Stimulated activated CD4-positive, alpha-beta T cell treated with anti-CD3 and anti-CD28 coated beads, Interleukin-1b, Interleukin-23, amount 100 ng/mL, for 4 hours (primary cell): ENCODE measurements around the gene SYT13.

Experiments
- DNase-seq, 2 donors: peaks; one replicate each; pipeline ENCODE4 v3.0.0-alpha.2; 2020; ENCODE audit warnings: low read depth in 2 of 2

Gene SYT13

DNA sequence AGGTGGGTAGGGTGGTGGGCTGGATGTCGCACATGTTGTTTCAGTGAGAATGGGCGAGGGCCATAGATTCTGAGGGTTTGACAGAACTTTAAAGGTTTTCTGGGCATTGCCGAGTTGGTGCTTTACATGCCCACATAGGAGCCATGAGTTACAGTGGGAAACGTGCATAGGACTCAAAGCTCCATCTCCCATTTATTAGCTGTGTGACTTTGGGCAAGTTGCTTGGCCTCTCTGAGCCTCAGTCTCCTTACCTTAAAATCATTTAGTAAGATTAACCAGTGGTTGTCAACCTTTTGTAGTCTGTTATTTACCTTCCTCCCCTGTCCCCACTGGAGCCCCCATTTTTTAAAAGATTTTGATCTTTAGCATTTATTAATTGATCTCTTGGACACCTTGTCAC is 67.4 kb downstream of the SYT13 start:
- DNase-seq: no peak

DNA sequence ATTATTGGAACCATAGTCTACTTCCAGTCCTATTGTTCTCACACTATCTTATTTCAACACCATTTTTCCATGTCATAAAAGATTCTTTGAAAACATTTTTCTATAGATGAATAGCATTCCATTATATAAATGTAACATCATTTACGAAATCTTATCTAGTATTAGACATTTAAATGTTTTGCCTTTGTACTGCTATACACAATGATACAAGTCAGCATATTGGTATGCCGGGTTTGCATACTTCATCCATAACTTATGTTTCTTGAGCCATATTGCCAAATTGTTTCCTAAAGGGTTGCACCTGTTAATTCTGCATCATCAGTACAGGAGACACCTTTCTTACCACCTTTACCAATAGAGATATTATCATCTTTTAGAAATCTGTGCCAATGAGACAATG is 68.2 kb downstream of the SYT13 start:
- no peak for DNase-seq

DNA sequence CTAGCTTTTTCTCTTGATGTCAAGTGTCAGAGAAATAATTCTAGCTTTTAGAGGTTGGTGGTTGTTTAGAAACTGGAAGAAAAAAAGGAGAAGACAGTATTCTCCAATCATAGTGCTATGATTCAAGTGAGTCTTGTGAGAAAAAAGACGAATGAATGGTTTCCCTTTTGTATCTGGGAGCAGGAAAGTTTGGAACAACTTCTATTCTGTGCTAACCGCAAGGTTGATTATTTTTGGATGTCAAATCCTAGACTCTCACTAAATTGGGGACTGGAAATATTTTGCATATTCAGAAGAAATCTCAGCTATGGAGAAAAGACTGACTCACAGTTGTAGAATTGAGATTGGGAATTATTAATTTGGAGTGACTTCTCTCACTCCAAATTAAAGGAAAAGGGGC is 69.2 kb downstream of the SYT13 start:
- no peak for DNase-seq

DNA sequence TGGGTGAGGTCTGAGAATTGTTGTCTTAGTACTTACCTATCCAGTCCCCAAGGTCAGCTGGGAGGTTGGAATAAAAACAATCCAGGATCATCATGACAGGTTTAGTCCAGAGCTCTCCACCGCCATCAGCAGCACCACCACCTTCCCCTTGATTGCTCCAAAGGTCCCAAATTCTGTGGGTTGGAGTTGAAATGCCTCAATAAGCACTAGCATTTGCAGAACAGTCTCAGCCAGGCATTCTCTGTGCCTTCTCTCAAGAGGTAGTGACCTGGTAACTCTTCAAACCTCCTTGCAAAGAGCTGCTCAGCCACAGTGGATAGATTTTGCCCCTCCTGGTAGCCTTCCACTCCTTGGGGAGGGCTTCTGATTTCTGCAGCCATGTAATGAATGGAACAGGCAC is 70.1 kb downstream of the SYT13 start:
- DNase-seq: no peak

DNA sequence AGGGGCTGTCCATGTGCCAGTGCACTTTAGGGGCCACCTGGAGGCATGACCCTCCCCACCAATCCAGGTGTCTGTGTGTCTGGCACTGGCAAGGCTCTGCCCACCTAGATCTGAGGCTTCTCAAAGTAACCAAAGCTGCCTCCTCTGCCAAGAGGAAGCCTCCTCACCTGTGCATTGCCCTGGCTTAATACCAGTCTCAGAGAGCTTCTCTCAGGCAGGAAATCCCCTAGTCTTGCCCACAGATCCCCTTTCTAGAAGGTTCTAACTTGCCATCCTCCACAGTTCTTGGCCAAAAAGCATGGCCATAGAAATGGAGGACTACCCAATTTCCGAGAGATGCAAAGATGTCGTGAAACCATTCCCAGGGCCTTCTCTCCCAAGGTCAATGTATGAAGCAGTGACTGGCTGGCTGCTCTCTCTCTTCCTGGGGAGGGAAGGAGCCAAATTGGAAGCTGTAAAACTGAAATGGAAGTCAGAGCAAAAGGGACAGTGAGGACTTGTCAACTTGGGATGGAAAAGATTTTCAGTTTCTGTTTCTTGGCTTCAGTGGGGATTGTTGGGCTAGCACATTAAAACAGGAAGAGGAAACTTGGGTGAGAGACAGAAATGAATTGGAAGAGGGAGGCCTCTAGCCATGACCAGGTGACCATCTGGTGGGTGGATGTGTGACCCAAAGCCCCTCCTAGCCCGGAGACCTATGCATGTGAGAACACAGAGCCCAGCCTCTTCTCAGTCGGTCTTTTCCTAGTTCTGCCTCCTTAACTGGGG is 70.9 kb downstream of the SYT13 start:
- no peak for DNase-seq

DNA sequence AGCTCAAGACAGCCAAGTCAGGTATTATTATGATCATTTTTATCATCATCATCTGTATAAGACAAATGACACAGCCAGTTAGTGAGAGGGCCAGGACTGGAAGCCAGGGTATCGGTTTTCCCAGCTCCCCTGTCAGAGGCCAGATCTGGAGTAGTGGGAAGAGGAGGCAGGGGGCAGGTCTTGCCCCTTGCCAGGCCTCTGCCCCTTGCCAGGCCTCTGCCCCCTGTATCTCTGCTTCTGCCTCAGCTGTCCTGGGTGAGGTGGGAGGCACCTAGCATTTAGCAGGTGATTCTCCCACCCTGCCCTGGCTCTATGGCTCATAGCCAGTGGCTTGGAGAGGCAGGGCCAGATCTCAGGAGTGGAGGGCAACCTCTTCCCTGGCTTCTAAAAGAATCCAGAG is 72.4 kb downstream of the SYT13 start:
- no peak for DNase-seq

DNA sequence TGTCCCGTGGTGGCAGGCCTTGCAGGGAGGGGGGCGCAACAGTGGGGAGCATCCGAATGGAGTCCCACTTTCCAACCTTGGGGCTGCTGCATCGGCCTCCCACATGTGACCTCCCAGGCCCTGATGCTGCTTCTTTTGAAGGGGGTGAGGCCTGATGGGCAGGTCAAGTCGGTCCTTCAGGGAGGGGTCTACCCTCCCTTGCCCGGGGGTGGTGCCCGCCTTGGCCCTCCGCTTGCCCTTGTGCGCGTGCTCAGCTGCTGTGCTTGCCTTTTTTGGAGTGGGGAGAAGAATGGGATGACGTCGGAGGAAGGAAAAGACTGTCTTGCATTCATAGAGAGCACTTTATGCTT is 72.8 kb downstream of the SYT13 start:
- no peak for DNase-seq

DNA sequence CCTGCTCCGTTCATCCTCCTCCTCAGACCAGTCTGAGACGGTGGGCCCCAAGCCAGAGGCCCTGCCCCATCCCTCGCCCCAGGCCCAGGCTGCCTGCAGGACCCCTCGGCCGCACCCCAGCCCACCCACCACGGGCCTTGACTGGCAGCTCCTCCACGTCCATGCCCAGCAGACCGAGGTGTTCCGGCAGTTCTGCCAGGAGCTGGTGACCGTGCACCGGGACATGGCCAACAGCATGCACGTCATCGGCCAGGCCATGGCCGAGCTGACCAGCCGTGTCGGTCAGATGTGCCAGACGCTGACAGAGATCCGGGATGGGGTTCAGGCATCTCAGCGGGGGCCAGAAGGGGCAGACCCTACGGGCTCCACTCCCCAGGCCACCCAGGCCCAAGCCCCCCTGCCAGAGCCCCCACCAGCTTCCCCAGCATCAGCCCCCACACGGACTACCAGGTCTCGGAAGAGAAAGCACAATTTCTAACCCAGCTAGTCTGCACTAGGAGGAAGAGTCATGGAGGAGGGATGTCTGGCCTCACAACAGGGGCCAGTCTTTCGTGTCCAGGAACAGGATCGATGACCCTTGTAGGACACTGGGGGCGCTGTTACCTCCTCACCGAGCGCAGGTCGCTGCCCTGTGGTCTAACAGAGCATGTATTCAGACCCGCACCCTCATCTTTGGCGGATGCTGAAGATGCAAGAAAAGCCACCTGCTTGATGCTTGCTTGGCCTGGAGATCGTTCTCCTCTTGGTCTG is 73.4 kb downstream of the SYT13 start:
- DNase-seq: no peak

DNA sequence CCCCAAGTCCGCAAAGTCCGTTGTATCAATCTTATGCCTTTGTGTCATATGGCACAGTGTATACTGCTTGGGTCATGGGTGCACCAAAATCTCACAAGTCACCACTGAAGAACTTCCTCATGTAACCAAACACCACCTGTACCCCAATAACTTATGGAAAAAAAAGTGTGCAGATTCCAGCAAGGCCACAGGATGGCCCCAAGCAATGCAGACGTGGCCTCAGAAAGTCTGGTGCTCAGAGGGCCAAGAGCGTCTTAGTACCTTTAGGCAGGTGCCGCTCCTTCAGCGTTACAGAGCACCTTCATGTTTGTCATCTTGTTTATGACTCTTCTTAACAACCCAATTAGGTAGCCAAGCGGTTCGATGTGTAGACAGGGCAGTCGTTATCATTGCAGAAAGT is 74.4 kb downstream of the SYT13 start:
- no peak for DNase-seq

DNA sequence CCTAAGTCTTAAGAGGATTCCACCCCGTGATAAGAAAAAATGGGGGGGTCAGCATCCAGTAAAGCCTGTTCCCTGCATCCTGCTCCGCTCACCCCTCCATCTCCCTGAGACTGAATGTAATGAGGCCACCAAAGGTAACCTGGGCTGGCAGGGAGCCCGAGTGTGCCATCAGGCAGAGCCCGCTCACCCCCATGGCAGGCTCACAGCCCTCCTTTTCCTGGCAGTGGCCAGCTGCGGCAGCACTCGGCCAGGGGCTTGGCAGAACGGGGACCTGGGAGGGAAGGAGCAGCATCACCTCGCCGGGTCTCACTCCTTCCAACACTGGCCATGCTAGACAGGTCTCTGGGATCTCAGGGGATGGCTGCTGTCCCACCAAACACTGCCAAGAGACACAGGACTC is 75.3 kb downstream of the SYT13 start:
- DNase-seq: no peak

DNA sequence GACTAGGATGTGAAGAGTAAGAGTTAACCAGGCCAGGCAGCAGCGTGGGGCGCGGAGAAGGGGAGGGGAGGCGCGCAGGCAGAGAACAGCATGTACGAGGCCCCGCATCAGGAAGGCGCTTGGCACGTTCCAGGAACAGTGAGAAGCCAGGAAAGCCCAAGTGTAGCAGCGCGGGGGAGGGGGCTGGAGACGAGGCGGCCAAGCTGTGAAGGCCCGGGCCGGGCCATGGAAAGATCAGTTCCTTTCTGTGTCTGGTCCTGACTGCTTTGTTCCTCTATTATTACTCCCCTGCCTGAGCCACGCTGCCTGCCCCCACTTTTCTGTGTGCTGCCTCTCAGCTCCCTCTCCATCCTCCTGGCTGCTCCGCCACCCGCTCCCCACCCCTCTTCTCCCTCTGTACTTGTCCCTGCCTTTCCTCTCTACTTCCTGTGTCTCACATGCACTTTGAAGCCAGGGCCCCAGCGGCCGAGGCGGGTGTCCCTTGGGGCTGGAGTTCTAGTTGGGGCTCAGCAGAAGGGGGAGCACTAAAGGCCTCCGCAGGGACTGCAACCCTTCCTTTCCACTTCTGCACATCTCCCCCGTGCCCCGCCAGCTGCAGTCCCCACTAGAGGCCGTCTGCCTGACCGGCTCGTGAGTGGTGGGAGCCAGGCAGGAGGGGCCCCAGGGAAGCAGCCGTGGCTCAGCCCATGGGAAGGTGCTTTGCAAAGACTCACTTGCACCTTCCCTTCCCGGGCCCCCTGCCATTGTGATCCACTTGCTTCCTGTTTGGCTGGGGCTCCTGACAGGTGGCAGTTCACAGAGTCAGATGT is 76.0 kb downstream of the SYT13 start:
- no peak for DNase-seq

DNA sequence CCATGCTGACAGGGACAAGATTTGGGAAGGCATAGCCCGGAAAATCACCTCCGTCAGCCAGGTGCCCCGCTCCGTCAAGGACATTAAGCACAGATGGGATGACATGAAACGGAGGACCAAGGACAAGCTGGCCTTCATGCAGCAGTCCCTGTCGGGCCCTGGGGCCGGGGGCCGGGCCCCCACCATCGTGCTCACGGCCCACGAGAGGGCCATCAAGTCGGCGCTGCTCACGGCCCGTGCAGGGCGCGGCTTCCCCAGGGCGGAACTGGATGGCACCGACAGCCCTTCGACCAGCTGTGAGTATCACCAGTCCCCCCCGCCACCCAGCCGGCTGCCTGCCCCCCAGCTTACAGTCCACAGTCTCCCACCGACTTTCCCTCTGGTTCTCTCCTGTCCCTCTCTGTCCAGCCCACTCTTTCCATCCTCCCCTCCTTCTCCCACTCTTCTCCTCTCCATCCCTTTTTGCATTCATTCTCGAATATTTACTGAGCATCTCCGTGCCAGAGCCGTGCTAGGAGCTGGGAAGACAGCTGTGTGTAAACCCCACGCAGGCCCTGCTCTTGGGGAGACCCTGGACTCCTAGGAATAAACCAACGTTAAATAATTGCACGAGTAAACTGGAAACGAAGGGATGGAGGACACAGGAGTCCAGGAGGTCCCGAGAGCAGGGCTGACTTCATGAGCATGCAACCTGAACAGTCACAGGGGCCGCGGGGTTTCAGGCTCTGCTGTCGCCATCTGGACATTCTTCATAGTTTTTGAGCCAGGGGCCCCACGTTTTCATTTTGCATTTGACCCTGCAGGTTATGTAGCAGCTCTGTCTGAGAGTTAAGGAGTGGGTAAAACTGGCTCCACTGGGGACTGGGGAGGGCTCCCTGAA is 76.9 kb downstream of the SYT13 start:
- DNase-seq: no peak

DNA sequence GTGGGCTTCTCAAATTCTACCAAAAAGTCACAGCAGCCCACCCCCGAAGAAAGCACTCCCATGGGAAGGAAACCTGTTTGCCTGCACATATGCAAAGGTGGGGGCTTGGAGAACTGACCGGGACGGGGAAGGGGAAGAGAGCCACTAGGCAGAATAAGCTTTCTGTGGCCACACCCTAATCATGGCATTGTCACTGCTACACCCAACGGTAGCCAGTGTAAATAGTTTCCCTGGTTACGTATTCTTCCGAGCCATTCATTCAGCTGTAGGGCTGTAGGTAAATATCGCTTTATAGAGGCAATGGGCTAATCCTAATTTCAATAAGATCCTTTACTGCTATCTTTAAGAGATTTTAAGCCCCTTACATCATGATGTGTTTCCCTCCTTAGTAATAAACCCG is 78.0 kb downstream of the SYT13 start:
- DNase-seq: no peak

DNA sequence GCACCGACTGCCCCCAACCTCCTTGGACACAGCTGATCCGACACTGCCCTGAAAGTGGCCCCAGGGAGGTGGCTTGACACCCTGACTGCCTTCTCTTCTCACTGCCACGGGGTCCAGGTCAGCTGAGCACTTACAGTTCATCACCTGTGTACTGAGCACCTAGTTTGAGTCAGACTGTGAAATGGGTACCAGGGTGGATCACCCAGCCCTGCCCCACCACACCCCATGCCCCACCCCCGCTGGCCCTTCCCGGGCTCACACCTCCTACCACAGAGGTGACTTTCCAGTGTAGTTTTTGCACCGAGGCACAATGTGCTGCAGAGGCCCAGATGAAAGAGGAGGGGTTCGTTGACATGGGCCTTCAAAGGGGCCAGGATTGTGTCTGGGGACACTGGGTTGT is 80.2 kb downstream of the SYT13 start:
- no peak for DNase-seq

DNA sequence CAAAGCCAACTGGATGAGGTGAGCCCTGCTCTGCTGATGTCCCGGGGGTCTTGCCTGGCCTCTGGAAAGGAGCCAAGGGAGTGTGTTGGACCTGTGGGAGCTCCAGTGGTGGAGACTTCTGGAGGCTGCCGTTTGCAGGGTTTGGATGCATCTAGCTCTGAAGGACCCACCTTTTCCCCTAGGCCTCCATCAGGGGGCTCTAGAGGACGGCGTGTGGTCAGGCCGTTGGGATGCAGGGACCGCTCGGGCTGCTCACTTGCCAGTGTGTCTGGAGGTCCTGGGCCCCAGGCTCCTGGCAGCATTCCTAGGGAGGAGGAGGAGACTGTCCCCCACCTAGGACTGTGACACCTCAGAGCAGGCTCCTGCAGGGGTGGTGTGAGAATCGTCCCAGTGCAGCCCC is 81.4 kb downstream of the SYT13 start:
- DNase-seq: no peak

DNA sequence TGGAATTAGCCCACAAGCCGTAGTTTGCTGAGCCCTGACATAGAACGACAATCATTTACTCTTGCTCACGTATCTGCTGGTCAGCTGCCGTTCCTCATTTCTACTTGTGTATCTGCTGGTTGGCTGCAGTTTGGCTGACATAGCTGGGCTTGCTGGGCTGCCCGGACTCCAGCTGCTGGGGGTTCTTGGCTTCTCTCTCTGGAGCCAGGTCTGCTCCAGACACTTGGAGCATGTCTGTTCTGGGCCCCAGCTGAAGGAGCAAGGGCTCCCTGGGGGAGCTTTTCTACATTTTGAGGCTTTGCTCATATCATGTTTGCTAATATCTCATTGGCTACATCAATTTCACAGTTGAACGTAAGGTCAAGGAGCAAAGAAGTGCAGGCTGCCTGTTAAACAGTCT is 92.4 kb downstream of the SYT13 start:
- DNase-seq: no peak
